ENCODE data around the gene RPL39L.
"Not testable (repeated sequence)": the region's sequence is repeated elsewhere in the genome, so short reads cannot be mapped to it uniquely, and the experiment has no call there.

The RPL39L gene

DNA sequence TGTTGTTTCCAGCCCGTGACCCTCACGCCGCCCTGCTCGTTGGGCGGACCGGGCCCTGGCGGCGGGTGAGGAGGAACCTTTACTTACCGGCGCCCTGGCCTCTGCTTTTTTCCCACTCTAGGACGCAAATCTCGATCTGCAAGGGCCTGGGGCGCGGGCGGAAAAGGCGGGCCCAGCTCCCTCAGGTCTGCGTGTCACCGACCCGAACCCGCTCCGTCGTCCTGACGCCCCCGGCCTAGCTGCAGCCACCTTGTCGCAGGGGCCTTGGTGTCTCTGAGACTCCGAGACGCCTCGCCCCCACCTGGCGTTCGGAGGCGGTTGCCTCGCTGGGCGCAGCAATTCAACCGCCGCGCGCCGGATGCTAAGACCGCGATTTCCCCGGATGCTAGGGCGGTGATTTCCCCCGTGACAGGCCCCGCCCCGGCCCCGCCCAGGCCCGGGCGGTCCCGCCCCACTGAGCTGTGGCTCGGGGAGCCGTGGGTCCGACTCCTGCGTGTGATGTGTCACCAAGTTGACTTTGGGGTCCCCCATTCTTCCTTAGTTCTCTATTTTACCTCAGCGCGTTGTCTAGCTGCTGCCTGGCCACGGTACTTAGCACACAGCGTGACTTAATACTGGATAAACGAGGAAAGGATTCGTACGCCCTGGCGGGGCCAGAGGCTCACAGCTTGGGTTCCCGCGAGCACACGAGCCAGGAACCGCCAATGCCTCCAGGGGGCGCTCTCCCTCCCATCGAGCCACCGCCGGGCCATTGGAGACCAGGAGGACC, at the start of gene RPL39L:
RPL39L (minus strand) TSS at position 371 of the 769 bp plus-strand sequence. CDS start 18,196 bp downstream, outside the sequence.
- DNase-seq (ENCODE audit: low spot score): peak; percentile 97
- FAIRE-seq: peak; percentile 68

DNA sequence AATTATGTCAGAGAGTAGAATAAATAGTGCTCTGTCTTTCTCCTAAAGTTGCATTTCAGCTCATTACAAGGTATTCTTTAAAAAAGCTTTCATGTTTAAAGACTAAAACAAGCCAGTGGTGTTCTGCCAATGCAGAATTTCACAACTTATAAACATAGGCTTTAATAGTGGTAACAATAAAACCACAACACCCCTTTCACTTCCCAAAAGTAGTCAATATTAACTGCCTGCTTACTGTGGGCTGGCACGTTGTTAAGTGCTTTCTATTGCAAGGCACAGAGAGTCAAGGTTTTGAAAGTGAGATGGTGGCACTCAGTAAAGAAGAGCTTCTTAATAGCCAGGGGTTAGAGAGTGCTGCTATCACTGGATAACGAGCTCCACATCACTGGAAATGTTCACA, 49.6 kb upstream of the RPL39L start:
- no peak for FAIRE-seq

DNA sequence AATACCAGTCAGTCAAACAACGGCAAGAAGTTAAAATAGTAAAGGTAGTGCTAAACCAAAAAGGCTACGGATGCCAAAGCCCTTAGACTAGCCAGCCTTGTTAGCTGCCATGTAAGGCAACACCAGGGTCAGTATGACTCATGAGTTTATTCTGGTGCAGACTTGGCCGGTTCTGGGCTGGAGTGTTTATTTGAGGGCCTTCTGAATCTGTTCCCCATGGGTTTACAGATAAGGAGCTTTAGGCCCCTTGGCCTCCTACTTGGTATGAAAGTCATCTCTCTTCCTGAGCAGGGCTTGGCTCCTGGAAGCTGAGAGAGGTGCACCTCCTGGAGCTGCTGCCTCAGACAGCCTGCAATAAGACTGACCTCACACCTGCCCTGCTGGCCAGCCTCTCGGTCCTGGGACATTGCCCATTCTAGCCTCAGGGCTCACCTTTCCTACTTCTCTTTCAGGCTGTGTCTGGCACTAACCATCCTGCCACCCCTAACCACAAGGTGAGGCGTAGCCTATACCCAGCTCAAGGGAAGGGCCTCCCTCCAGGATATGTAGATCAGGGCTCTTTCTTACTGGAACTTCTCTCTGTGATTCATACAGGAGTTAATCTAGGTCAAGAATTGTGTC, 47.6 kb upstream of the RPL39L start:
- DNase-seq (ENCODE audit: low spot score): peak; percentile 80
- no peak for FAIRE-seq

More for the DNA sequence above, 49.6 kb upstream of the RPL39L start:
- DNase-seq (ENCODE audit: low spot score): no peak

DNA sequence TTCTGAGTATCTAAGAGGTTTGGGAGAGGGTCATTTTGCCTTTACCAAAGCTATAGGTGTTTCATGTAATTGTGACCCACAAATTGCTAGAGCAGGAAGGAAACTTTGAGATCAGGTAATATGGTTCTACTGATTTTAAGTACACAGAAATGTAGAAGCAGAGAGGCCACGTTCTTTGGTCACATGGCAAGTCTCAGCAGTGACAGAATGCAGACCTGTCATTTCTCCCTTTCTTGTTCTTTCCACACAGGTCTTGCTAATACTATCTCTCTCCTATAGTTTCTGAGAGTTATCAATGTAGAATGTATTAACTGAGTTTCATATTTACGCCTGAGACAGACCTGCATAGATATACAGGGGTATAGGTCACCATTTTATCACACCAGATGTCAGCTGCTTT, 47.1 kb upstream of the RPL39L start:
- FAIRE-seq (peak; percentile 30), DNase-seq (ENCODE audit: low spot score) (no peak)

DNA sequence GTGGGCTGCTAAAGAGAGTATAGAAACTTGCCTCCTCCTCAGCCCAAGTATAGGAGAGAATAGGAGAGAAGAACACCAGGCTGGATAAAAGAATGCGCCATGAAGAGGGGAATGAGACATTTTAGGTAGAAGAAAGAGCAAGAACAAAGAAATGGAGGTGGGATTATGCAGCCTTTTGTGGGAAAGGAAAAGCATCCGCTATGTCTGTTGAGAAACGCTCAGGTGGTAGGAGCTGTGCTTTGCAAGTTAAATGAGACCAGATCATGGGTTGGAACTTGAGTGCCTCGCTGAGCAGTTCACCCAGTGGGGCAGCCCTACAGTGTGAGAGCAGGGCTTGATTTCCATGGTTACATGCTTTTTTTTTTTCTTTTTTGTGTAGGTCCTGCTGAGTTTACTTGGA, 46.5 kb upstream of the RPL39L start:
- DNase-seq (ENCODE audit: low spot score): no peak
- no peak for FAIRE-seq

DNA sequence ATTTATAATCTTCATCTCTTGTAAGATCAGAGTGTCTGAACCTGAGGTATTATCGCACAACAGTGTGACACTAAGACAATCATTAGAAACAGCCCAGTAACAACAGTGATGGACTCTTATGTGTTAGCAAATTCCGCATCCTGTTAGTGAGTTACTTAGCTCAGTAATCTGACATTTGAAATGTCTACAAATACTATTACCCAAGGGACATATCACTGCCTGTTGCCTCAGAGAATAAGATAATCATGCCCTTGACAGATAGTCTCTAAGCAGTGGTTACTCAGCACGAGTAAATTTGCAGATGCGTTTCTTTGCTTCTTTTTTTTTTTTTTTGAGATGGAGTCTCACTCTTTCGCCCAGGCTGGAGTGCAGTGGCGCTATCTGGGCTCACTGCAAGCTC, 44.6 kb upstream of the RPL39L start:
- FAIRE-seq (no peak), DNase-seq (ENCODE audit: low spot score) (no peak)

DNA sequence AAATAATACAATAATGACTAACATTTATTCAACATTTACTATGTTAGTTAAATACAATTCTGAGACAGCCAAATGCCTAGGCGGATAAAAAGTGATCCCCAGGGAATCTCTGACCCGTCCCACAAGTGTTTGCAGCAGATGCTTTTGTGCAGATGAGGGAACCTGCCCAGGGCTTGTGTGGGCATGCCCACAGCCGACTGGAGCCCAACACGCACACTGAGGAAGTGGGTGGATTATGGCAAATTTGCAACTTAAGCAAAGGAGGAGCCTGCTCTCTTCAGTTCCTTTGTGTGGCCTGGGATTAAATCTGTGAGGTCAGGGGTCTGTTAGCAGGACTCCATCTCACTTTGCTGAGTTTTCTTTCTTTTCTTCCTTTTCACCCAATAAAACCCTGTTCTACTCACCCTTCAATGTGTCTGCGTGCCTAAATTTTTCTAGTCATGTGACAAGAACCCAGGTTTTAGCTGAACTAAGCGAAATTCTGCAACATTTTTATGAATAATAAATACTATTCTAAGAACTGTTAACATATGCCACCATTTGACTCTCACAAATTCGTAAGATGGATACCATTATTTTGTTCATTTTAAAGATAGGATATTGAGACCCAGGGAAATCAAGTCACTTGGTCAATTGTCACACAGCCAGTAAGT, 44.0 kb upstream of the RPL39L start:
- FAIRE-seq: no peak
- peak; percentile 60 for DNase-seq (ENCODE audit: low spot score)

DNA sequence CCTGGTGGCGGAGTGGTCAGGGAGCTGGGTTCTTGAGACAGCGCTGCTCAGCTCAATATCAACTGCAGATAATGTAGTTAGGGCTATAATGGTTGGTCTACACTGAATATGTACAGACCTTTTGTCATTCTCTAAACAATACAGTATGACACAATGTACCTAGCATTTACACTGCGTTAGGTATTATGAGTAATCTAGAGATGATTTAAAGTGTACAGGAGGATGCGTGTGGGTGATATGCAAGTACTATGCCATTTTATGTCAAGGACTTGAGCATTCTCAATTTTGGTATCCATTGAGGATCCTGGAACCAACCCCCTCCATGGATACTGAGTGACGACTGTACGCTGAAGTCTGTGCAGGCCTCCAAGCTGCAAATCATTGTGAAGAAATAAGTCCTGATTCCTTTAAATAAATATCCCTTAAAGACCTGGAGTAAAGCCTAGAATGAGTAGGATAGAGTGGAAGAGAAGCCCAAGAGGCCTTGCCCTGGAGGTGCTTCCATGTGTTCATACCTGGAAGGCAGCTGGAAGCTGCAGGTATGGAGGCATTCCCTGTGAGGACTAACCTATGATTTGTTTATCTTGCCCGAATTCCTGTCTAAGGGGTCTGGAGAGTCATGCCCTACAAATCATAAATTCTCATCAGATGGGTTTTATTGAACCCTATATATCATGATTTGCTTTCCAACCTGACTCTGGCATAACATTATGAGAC, 42.3 kb upstream of the RPL39L start:
- DNase-seq (ENCODE audit: low spot score) (no peak), FAIRE-seq (no peak)

DNA sequence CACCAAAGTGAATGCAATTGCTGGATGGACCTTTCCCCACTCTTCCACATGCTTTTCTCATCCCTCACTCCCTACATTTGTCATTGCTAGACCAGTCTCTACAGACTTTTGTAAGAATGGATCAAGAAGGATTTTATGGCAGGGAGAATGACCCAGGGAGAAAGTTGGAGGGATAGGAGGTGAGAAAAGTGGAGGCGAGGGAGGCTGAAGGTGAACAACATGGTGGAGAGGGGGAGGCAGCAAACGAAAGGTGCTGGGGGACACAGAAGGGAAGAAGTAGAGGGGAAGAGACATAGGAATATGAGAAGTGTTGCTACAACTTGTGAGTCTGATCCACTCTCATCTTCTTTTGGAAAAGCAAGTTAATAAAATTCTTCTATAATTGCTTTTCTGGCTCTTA, 33.6 kb upstream of the RPL39L start:
- no peak for DNase-seq (ENCODE audit: low spot score)
- no peak for FAIRE-seq

DNA sequence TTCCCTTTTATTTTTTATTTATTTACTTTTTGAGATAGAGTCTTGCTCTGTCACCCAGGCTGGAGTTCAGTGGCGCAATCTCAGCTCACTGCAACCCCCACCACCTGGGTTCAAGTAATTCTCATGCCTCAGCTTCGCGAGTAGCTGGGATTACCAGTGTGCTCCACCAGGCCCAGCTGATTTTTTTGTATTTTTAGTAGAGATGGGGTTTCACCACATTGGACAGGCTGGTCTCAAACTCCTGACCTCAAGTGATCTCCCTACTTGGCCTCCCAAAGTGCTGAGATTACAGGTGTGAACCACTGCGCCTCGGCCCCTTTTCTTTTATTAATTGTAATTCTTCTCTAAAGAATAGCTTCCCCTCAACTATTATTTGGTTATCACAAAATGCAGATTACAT, 31.6 kb upstream of the RPL39L start:
- DNase-seq (ENCODE audit: low spot score); FAIRE-seq: not testable (repeated sequence)

DNA sequence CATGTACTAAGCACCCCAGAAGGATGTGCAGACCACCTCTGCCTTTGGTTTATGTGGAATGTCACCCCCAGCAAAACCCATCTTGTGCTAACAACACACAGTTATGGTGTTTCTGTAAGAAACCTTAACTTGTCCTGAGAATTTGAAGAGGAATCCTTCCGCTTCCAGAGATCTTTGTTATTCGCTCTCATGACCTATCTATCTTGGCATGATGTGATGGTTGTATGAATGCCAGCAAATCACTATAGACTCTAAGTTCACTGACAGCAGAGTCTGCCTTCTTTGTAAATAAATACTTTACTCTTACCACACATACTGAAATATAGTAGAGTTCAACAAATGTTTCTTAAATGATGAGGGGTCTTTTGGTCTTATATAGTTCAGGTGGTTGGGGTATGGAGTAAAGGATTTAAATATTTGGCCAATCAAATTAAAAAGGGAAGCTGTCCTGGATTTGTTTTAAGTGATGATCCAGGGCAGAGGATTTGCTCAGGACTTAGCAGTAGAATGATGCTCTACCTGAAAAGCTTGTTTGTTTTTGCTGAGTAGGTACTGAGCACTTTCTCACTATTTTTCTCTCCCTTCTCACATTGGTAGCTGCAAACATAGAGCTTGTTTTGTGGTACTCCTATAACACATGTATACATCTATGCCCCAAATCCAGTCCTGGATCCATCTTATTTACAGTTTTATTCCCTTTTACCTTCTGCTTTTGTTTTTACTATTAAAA, 30.1 kb upstream of the RPL39L start:
- DNase-seq (ENCODE audit: low spot score): no peak
- FAIRE-seq: no peak

DNA sequence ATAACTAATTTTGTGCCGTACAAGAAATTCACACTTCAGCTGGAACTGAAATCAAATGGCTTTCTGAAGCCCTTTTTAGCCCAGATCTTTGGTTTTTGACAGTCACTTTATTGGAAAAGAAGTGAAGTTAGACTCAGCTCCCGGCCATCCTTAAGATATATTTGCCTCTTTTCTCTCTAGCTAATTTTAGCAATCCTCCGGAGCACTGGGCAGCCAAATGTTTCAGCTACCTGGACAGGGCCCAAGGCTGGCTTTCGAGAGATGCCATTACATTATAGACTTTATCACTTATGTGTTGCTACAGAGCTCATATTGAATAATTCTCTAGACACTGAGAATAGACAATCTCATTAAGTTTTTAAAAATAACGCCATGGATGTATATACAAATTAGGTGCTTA, 28.5 kb upstream of the RPL39L start:
- FAIRE-seq (no peak), DNase-seq (ENCODE audit: low spot score) (no peak)

DNA sequence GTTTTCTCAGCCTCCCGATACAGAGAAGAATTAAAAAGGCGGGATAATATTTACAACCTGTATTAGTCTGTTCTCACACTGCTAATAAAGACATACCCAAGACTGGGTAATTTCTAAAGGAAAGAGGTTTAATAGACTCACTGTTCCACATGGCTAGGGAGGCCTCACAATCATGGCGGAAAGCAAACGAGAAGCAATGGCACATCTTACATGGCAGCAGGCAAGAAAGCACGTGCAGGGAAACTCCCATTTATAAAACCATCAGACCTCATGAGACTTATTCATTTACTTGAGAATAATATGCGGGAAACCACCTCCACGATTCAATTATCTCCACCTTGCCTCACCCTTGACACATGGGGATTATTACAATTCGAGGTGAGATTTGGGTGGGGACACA, 27.5 kb upstream of the RPL39L start:
- DNase-seq (ENCODE audit: low spot score) (no peak), FAIRE-seq (no peak)

DNA sequence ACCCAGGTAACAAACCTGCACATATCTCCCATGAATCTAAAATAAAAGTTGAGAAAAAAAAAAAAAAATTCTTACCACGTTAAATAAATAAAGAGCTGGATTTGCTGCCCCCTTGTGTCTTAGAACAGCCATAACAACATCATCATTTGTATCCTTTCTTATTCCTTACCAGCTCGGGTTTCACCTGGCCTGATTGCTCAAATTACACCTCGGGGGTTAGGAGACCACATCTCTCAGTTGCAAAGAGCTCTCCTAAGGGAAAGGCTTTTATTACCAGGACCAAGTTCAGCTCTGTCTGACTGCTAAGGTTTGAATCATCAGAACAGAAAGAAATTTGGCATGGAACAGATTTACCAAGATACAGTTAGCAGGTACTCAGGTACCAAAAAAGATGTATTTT, 25.8 kb upstream of the RPL39L start:
- DNase-seq (ENCODE audit: low spot score) (peak; percentile 56), FAIRE-seq (no peak)

DNA sequence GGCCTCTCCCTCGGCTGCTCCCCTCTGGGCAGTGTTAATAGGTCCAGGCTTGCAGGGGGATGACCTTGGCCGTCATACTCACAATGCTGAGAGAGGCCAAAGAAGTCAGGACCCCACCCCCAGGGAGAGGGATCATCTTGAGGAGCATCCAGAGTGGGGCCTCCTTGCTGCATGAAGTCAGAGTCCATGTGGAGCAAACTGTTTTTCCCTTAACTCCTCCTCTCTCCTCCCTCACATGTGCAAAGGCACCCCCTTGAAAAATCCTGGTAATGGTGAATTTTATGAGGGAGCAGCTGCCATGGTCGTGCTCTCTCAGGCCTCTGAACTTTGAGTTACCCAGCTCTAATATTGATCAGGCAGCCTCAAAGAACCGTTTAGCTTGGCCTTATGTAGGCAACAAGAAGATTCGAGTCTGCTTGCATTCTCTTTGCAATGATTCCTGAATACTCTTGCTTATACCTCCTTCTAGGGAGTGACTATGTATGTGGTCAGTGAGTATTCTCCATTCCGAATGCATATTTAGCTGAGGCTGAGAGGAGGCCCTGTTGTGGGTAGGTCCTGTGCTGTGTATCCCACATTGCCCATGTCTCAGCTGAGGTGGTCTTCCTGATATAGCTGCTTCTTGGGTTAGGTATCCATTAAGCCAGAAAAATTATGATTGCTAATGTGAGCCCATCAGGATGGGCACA, 23.1 kb upstream of the RPL39L start:
- FAIRE-seq: no peak
- no peak for DNase-seq (ENCODE audit: low spot score)

DNA sequence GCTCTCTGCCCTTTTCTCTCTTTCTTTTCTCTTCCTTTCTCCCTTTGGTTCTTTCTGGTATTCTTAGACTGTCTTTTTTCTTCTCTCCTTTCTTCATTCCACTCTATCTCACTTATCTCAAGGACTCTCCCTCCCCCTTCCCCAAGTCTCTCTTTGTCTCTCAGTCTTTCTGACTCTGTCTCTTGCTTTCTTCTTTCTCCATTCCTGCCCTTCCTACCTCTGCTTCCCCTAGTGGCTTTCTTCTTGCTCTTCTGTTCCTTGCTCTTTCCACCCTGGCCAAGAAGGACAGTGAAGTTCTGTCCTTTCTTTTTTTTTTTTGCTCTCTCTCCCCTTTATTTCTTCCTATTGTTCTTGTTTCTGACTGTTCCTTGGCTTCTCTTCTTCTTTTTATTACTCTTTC, 22.3 kb upstream of the RPL39L start:
- FAIRE-seq (no peak), DNase-seq (ENCODE audit: low spot score) (no peak)

DNA sequence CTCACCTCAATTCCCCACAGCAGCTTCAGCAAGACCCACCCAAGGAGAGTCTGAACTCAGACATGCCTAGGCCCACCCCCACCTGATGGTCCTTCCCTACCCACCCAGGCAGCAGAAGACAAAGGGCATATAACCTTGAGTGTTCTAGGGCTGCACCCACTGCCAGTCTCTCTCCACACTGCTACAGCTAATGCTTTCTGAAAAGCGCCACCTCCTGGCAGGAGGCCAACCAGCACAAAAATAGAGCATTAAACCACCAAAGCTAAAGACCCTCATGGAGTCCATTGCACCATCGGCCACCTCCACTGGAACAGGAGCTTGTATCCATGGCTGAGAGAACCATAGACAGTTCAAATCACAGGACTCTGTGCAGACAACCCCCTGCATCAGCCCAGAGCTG, 11.3 kb upstream of the RPL39L start:
- FAIRE-seq (no peak), DNase-seq (ENCODE audit: low spot score) (no peak)

DNA sequence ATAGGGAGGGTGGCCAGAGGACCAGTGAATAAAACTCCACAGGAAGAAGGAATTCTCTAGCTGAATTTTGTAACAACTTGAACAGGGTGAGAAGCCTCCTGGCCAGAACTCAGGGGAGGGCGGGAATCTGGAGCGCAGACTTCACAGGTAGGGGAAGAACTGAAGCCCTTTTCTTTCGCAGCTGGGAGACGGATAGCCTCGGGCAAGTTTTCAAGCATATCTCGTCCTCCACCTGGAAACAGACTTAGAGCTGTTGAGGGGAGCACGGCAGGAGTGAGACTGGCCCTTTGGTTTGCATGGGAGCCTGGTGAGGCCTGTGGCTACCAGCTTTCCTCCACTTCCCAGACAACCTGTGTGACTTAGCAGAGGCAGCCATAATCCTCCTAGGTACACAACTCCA, 10.9 kb upstream of the RPL39L start:
- FAIRE-seq: no peak

DNA sequence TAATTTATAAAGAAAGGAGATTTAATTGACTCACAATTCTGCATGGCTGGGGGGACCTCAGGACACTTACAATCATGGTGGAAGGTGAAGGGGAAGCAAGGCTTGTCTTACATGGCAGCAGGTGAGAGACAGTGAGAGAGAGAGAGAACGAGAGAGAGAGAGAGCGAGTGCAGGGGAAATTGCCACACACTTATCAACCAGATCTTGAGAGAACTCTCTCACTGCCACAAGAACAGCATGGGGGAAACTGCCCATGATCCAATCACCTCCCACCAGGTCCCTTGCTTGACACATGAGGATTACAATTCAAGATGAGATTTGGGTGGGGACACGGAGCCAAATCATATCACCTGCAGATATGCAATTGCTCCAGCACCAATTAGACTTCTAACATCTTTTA, 7.1 kb upstream of the RPL39L start:
- no peak for FAIRE-seq
- DNase-seq (ENCODE audit: low spot score): no peak

More for the DNA sequence above, 10.9 kb upstream of the RPL39L start:
- DNase-seq (ENCODE audit: low spot score): no peak

DNA sequence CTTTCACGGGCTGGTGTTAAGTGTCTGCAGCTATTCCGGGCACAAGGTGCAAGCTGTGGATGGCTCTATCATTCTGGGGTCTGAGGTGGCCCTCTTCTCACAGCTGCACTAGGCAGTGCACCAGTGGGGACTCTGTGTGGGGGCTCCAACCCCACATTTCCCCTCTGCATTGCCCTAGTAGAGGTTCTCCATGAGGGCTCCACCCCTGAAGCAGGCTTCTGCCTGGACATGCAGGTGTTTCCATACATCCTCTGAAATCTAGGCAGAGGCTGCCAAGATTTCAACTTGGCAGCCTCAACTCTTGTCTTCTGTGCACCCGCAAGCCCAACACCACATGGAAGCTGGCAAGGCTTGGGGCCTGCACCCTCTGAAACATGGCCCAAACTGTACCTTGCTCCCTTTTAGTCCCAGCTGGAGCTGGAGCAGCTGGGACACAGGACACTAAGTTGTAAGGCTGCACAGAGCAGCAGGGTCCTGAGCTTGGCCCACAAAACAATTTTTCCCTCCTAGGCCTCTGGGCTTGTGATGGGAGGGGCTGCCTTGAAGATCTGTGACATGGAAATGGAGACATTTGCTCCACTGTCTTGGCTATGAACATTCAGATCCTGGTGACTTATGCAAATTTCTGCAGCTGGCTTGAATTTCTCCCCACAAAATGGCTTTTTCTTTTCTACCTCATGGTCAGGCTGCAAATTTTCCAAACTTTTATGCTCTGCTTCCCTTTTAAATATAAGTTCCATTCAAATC, 6.0 kb upstream of the RPL39L start:
- FAIRE-seq (no peak), DNase-seq (ENCODE audit: low spot score) (no peak)

Data from urothelium cell line (cell line).